Left lobe of liver (tissue), 2 donors: ENCODE data around the gene UBN2. TPM values are rescaled to one million over a fixed set of nuclear protein-coding genes. Genes with fewer than 3 reads are reported as not detected.
A peak's percentile ranks its signal among the peaks of the same experiment; 100 is the strongest.
"Not testable (repeated sequence)": the region's sequence is repeated elsewhere in the genome, so short reads cannot be mapped to it uniquely, and the experiment has no call there.

Experiments used
- ATAC-seq: fragments of 200-7000 bp; cut with Tn5 transposase; one replicate; pipeline ENCODE4 v1.9.1; 2020; ENCODE audit warnings: mild to moderate bottlenecking, moderate library complexity
- DNase-seq: peaks from one replicate; pipeline ENCODE4 v3.0.0-alpha.2; 2020; ENCODE audit warnings: low spot score
- total RNA-seq: library from RNA; stranded (reverse); gene quantifications from one replicate; pipeline ENCODE4 v1.2.1, GENCODE V29; 2021
- donor health status: DM: no; HTN: no; CAD: no; lungs with moderate emphysema.
- donor health status: DM: no; HTN: yes; CAD: no.

UBN2 gene
- 8.9 TPM for total RNA-seq

DNA sequence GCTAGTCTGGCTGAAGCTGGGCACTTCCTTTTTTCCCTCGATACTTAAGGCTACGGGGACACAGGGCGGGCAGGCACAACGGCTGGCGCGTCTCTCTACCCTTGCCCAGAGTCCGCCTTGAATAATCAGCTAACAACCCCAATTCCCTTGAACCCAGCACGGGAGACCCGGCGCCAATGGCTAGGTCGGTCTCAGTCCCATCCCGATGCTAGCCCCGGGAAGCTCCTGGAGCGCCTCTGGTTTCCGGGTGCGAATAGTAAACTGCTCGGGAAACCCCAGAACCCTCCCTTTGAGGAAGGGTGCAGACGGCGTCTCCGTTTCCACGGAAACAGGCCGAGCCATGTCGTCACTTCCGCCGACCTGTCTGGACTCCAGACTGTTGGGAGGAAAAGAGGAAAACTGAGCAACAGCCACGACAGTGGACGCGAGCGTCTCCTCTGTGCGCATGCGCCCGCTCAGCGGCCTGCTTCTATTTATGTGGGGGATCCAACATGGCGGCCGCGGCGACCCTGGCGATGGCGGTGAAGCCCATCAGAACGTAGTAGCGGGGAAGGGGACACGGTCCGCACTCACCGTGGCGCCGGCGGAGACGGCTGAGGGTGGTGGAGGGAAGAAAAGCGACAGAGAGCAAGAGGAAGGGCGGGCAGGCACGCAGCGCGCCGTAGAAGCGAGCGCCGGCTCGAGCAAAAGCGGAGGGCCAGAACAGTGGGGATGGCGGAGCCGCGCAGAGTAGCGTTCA, at the start of gene UBN2:
Gene UBN2, plus strand, starts transcription at position 464 of the 739 bp plus-strand sequence. Its CDS starts 248 bp downstream, at position 712.
- ATAC-seq = peak; percentile 92
- DNase-seq = peak; percentile 98

DNA sequence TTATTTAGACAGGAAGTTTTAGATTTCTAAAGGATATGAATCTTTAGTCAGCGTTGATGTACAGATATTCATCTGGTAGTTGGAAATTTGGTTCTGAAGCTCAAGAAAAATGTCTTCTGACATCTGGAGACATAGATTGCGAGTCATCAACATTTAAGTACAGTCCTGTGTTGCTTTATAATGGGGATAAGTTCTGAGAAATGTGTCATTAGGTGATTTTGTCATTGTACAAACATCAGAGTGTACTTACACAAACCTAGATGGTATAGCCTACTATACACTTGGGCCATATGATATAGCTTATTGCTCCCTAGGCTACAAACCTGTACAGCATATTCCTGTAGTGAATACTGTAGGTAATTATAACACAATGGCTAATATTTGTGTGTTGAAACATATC, 49.6 kb upstream of the UBN2 start:
- ATAC-seq = no peak
- DNase-seq = no peak

DNA sequence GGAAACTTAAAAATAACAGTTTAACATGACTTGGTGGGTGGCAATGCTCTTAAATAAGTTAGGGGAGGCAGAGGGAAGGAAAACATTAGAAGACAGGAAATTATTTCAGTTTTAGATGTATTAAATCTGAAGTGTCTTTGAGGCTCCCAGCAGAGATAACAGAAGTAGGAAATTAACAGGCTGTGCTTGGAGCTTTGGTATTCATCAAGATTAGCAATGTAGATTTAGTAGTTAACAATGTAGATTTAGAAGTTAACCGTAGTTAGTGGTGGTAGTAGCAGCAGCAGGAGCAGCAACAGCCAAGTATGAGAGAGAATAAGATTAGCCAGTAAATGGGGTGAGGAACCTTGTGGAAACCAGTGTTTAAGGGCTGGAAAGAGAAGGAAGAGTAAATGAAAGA, 48.7 kb upstream of the UBN2 start:
- no peak for ATAC-seq
- DNase-seq = no peak

DNA sequence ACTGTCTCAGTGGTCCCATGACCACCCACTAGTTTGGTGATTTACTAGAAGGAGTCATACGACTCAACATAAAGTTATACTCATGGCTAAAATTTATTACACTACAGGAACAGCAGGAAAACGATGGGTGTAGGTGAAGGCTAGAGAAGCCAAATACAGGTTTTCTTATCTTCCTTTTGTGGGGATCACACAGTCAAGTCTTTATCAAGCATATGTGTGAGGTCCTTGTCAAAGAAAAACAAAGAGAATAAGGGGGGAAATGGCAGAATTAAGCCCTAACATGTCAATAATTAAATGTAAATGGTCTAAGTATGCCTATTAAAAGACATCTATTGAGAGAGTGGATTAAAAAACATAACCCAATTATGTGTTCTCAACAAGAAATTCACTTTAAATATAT, 47.8 kb upstream of the UBN2 start:
- ATAC-seq = no peak

GRCh38 chr7:139183878-139184338, 47.1 kb upstream of the UBN2 start:
- ATAC-seq (no peak), DNase-seq (no peak)

More for the DNA sequence above, 47.8 kb upstream of the UBN2 start:
- no peak for DNase-seq

DNA sequence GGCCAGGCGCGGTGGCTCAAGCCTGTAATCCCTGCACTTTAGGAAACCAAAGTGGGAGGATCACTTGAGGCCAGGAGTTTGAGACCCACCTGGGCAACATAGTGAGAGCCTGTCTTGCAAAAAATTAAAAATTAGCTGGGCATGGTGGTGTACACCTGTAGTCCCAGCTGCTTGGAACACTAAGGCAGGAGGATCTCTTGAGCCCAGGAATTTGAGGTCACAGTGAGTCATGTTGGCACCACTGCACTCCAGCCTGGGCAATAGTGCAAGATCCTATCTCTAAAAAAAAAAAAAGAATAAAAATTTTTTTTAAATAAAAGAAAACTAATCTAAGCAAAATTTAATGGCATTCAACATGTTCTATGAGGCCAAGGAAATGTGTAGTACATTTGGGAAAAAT, 44.9 kb upstream of the UBN2 start:
- DNase-seq (no peak), ATAC-seq (no peak)

- DNase-seq = no peak
- no peak for ATAC-seq
These were observed 41.7 kb upstream of the UBN2 start for GRCh38 chr7:139189357-139189756.

DNA sequence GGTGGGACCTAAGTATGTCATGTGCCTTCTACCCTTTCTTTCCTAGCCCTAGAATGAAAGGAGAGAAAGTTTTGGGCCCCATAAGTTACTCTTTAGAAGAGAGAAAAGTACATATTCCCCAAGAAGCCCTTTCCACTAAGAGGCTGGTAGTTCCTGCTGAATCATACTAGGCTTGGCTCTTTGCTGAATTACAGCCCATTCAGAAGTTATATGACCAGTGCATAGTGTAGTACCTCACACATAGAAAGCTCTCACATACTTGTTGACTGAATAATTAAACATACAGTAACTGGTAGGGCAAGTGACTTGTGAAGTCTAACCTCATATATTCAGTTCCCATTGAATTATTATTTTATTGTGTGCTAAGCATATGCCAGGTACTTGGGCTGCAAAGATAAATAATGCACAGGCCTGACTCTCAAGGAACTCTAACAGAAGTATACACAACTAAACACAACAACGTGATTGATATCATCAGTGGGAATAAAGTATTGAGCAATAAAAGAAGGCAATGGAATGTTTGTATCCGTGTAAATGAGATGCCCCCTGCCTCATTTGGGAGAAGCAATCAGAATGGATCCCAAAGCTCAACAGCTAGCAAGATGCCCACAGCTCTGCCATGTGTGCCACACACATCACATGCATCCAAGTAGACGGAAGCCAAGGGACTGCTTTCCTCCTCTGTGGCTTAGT, 38.9 kb upstream of the UBN2 start:
- DNase-seq (no peak), ATAC-seq (no peak)

DNA sequence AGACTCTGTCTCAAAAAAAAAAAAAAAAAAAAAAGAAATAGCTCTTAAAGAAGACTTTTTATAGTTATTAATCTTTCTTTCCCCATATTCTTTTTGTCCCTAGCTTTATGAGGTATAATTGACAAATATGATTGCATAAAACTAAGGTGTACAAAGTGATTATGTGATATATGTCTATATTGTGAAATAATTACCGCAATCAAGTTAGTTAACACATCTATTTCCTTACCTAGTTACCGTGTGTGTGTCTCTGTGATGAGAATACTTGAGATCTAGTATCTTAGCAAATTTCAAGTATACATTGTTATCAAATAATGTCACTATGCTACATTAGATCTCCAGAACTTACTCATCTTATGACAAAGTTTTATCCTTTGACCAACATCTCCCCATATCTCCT, 30.7 kb upstream of the UBN2 start:
- ATAC-seq (no peak), DNase-seq (no peak)

DNA sequence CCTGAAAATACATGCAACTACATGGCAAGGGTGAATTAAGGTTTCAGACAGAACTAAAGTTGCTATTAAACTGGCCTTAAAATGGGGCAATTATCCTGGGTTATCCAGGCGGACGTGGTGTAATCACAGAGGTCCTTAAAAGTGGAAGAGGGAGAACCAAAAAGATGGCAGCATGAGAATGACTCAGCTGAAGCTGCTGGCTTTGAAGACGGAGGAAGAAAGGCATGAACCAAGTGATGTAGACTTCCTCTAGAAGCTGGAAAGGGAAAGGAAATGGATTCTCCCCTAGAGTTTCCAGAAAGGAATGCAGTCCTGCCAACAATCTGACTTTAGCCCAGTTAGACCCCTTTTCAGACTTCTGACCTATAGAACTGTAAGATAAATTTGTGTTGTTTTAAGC, 27.0 kb upstream of the UBN2 start:
- ATAC-seq (no peak), DNase-seq (no peak)

DNA sequence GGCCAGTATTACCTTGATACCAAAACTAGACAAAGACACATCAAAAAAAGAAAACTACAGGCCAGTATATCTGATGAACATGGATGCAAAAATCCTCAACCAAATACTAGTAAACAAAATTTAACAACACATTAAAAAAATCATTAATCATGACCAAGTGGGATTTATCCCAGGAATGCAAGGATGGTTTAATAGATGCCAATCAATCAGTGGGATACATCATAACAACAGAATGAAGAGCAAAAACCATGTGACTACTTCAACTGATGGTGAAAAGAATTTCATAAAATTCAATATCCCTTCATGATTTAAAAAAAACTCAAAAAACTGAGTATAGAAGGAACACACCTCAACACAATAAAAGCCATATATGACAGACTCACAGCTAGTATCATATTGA, 25.2 kb upstream of the UBN2 start:
- ATAC-seq (no peak), DNase-seq (no peak)

DNA sequence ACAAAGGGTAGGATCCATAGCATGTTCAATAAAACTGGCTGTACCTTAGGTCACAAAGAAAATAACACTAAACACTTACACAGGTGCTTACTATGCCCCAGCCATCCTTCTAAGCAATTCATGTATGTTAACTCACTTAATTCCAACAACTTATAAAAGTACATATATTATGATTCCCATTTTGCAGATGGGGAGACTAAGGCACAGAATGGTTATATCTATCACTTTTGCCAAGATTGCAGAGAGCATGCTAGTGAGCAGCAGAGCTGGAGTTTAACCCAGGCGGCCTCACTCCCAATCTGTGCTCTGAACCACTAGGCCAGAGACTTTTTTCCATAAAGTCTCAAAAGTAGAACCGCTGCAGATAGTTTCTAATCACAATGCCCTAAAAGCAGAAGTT, 18.9 kb upstream of the UBN2 start:
- no peak for DNase-seq
- no peak for ATAC-seq

- DNase-seq, ATAC-seq: not testable (repeated sequence)
These were observed 17.5 kb upstream of the UBN2 start for GRCh38 chr7:139213489-139213888.

DNA sequence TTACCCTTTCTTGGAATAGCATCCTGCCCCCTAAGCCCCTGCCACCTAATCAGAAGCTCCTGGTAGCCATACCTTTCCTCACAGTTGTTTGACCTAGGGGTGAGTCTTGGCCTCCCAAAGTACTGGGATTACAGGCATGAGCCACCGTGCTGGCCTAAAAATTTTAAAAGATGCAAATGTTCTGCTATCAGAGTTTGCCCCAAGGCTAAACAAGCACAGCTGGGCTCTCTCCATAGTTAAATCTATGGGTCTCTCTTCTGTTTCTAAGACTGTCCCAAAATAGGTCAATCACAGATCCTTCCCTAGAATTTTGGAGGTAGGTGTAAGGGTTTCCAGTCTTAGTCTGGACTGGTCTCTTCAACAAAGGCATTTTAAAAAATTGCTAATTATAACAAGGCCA, 12.9 kb upstream of the UBN2 start:
- ATAC-seq = no peak
- no peak for DNase-seq

DNA sequence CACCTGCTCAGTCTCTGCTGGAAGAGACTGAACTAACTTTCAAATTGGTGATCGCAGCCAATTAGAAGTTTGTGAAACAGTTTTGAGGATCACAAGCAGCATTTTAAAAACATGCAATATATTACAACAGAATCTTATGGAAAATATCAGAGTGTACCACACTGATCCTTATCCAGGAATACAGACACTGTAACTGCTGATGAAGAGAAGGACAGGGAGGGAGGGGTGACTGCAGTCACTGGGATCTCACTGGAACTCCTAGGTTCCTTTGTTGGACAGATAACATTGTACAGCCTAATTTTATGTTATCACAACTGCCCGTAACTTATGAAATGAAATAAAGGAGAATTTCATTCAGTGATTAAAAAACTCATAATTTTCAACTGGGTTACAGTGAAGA, 6.8 kb upstream of the UBN2 start:
- DNase-seq = no peak
- ATAC-seq = no peak

- ATAC-seq, DNase-seq: not testable (repeated sequence)
These were observed 6.2 kb upstream of the UBN2 start for GRCh38 chr7:139224836-139225235.

- not testable (repeated sequence) for DNase-seq, ATAC-seq
These were observed 5.5 kb upstream of the UBN2 start for GRCh38 chr7:139225286-139226157.

DNA sequence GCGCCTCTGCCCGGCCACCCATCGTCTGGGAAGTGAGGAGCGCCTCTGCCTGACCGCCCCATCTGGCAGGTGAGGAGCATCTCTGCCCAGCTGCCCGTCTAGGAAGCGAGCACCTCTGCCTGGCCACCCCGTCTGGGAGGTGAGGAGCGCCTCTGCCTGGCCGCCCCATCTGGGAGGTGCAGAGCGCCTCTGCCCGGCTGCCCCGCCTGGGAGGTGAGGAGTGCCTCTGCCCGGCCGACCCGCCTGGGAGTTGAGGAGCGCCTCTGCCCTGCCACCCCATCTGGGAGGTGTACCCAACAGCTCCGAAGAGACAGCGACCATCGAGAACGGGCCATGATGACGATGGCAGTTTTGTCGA, 4.9 kb upstream of the UBN2 start:
- not testable (repeated sequence) for DNase-seq, ATAC-seq

- not testable (repeated sequence) for ATAC-seq, DNase-seq
These were observed 4.0 kb upstream of the UBN2 start for GRCh38 chr7:139226988-139227488.

DNA sequence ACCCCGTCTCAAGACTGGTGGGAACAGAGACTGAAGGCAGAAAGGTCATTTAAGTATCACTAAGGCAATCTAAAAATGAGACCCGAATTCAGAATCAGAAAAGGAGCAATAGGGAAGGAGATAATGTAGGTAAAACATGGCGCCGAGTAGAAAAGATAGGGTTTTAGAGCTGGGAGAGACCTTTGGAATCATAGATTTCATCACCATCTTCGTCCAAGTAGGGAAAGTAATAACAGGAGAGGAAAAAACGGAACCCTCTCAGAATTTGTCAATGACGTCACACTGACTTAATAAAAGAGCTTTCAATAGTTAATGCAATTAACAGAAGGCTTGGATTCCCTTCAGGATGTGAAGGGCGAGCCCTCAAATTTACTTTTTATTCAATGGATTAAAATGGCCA, 1.0 kb upstream of the UBN2 start:
- DNase-seq = no peak
- no peak for ATAC-seq

DNA sequence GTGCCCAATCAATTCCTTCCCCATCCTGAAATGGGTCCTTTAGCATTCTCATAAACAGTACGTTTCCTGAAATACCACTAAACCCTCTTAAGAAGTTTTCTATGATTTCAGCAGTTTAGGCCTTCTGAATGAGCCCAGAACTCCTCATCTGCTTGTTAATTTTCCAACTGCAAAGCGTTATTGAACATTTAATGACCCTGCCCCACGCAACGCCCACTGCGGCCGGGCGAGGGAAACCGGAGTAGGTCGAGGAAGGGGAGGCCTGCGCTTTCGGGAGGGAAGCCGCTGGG, 608 bp upstream of the UBN2 start:
- no peak for ATAC-seq
- DNase-seq = no peak
